Stimulated activated CD8-positive, alpha-beta memory T cell treated with anti-CD3 and anti-CD28 coated beads, Interleukin-12 subunit alpha, Interleukin-12 subunit beta, amount 100 ng/mL, for 24 hours (primary cell): Measurements from ENCODE around the gene GRK1.

Source experiments
- DNase-seq: peaks from one replicate; pipeline ENCODE4 v3.0.0-alpha.2; 2020; ENCODE audit errors: extremely low read depth

GRK1 gene

GRCh38 chr13:113729187-113730019, 62.4 kb downstream of the GRK1 start:
- no peak for DNase-seq

GRCh38 chr13:113730258-113730691, 63.3 kb downstream of the GRK1 start:
- DNase-seq = no peak

- no peak for DNase-seq
Measured at GRCh38 chr13:113730831-113731191, 63.8 kb downstream of the GRK1 start.

GRCh38 chr13:113731192-113732175, 64.5 kb downstream of the GRK1 start:
- no peak for DNase-seq

GRCh38 chr13:113732176-113732960, 65.3 kb downstream of the GRK1 start:
- no peak for DNase-seq

DNA sequence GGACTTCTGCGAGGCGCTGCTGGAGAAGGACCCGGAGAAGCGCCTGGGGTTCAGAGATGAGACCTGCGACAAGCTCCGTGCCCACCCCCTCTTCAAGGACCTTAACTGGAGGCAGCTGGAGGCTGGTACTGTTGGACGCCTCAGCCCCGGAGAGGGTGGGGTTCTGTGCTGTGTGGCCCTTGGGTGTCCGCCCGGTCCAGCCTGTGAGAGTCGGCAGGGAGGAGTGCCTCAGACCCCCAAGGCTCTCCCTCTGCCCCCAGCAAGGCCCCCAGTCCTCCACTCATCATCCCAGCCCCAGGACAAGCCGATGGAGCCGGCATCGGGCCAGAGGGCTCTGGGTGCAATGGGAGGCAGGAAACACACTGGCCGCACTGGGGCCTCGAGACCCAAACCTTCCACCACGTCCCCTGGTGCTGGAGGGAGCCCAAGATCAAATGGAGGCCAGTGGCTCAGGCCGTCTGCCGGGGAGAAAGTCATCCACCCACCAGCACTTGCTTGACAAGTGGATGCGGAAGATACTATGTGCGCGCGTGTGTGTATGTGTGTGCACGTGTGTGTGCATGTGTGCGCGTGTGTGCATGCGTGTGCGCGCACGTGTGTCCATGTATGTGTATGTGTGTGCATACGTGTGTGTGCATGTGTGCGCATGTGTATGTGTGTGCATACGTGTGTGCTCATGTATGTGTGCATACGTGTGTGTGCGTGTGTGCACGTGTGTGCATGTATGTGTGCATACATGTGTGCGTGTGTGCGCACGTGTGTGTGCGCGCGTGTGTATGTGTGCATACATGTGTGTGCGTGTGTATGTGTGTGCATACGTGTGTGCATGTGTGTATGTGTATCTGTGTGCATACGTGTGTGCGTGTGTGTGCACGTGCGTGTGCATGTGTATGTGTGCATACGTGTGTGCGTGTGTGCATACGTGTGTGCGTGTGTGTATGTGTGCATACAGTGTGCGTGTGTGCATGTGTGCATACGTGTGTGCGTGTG, 66.2 kb downstream of the GRK1 start:
- no peak for DNase-seq

DNA sequence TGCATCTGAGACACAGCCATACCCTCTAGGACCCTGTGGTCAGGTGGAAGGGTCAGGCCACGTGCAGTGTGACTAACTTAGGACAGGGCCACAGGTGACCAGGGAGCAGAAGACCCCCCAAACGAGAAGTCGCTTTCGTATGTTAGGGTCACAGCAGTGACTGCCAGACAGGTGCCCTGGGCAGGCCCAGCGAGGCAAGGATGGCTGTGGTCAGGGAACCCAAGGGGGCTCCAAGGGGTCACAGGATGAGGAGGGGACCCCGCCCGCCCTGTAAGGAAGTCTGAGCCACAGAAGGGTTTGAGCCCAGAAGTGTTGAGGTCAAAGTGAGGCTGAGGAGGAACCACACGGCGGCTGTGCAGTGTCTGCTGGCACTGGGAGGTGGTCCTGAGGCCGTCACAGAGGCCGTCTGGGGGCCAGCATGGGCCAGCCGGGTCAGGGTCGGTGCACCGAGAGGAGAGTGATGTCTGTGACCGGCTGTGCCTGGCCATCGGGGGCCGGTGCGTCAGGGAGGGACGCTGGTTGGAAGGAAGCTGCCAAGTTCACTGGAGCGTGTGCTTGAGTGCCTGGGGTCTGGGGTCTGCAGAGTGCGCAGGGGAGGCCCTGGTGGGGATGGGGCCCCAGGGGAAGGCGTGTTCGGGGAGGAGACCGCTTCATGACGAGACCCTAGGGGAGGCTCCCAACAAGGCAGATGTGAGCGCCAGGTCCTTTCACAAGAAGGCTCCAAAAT, 67.2 kb downstream of the GRK1 start:
- no peak for DNase-seq

DNA sequence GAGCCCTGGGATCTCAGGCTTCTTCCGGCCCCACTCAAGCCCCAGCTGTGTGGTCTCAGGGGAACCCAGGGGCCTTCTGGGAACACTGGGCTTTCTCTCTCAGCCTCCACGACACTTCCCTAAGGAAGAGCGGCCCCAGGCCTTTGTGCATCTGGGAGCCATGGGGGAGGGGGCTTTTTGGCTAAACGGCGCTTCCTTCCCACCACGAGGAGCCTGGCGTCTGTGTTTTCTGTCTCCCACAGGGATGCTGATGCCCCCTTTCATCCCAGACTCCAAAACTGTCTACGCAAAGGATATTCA, 67.8 kb downstream of the GRK1 start:
- DNase-seq = no peak

DNA sequence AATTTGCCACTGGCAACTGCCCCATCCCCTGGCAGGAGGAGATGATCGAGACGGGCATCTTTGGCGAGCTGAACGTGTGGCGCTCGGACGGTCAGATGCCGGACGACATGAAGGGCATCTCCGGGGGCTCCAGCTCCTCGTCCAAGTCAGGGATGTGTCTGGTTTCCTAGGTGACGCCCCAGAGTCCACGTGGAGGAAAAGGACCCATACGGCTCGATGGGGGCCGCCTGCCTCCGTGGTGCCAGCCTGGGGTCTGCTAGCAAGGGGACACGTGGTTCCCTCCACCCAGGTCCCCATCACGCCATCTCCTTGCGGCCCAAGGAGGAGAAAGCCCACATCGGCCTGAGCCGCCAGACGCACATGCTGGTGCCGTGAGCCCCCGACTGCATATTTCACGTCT, 68.2 kb downstream of the GRK1 start:
- no peak for DNase-seq

DNA sequence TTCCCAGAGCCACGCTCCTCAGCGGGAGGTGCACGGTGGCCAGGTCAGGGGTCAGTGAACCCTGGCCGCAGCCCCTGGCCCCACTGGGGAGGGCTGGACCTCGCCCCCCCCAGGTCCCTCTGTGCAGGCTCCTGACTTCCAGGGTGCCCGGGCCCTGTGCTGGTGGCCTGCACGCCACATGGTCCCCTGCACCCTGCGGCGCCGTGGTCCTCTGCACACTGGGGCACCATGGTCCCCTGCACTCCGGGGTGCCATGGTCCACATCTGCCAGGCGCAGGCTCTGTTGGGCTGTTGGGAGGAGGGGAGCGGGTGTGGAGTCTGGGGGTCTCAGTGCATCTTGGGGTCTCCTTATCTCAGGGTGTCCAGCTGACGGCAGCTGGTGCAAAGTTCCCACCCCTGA, 68.7 kb downstream of the GRK1 start:
- DNase-seq = no peak

DNA sequence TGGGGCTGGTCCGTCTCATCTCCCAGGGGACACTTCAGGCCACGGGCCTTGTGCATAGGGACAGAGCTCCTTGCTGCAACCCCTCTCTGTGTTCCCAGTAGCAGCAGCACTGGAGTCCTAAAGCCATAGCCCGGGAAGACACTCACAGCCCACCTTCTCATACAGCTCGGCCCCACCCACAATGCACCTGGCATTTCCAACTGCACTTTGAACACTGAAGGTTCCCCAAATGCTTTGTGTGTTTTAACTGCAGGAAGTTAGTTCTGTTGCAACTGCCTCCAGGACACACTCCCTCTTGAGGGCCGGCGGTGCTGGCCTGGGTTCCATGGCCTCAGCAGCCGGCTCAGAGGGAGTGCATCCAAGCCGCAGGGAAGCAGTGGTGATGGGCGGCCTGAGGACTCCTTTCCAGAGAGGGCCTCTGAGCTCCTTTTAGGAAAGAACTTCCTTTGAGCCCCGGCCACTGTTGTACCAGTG, 69.3 kb downstream of the GRK1 start:
- DNase-seq = no peak

- no peak for DNase-seq
Measured at GRCh38 chr13:113737803-113738202, 70.8 kb downstream of the GRK1 start.

- no peak for DNase-seq
Measured at GRCh38 chr13:113739527-113740285, 72.7 kb downstream of the GRK1 start.

DNA sequence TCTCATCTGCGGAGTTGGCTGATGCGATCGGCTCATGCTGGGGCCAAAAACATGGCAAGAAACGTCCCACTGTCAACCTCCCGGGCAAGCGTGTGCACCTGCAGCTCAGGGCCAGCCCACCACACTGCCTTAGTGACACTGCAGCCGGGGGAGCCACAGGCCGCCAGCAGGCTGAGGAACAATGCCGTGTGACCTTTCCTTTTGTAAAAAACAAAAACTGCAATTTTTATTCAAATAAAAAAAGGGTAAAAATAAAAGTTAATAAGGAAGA, 73.2 kb downstream of the GRK1 start:
- no peak for DNase-seq

DNA sequence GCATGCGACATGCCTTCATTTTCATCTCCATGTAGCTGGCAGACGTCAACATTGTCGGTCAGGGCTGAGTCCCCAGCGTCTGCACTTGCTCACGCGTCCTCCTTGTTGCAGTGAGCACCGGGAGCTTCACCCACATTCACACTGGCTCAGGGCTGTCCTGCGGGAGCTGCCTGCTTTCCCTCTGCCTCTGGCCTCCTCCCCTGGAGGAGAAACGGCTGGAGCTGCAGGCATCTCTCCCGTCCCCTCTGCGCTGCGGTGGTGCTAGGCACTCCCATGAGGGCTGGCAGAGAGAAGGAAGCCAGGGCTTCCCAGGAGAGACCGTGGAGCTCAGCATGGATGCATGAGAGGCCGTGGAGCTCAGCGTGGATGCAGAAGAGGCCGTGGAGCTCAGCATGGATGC, 73.6 kb downstream of the GRK1 start:
- no peak for DNase-seq

- DNase-seq = no peak
Measured at GRCh38 chr13:113741191-113741668, 74.2 kb downstream of the GRK1 start.

DNA sequence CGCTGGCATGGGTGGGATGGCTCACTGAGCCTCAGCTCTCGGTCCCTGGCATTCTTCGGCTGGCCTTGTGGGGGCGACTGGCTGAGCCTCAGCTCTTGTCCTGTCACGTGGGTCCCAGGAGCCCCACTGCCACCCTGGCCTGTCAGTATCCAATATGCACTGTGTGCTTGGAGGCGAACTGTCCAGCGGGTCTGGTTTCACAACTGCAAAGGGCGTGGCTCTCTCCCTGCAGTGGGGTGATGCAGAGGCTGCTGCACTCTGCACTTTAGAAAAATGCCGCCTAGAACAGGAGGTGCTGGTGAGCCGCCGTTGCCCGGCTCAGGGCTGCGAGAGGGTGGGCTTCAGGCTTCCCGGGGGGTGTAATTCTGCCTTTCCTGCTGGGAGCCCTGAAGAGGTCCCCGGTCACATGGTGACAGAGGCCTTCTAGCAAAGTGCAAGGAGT, 75.0 kb downstream of the GRK1 start:
- no peak for DNase-seq

DNA sequence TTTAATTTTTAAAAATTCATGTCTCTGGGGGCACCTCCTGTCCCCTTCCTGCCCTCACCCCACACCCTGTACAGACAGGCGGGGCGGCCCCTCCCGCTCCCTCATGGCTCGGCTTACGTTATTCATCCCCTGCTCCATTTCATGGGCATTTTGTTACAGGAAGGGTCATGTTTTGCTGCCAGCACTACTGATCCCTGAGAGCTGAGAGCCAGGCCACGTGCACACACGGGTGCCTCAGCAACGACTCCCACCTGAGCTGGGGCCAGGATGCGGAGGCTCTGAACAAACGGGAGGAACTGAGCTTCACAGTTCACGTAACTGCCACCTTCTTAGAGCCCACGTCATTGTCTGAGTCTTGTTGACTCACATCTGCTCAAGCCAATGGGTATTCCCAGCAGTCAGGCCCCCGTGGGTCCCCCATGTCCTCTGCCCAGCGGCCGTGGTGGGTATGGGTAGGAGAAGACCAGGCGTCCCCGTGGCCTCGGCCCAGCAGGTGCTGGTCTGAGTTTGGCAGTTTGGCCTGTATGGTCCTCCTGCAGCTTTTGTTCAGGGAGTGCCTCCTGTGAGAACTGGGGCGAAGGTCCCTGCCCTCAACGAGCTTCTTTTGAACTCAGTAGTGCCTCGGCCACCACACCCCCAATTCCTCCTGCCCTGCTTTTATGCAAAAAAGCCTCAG, 75.6 kb downstream of the GRK1 start:
- DNase-seq = no peak
